ENCODE results near the gene GPR107.

Gene GPR107

GRCh38 chr9:130028493-130029222 is 25.0 kb upstream of the GPR107 start:
- TF ChIP-seq CTCF (IDR thresholded peaks at IDR 0.05; ENCODE audit: borderline replicate concordance, control extremely low read depth, extremely low read depth, insufficient read depth, missing control alignments), result no peak
- in situ Hi-C loops (cut with MboI; ENCODE audit: low sequenced_read_pairs, unreplicated experiment), result no loop called here
- DNase-seq (ENCODE audit: low spot score), result no peak

- in situ Hi-C loops (cut with MboI; ENCODE audit: low sequenced_read_pairs, unreplicated experiment), result no loop called here
- no peak for DNase-seq (ENCODE audit: low spot score)
Observed at GRCh38 chr9:130029223-130029973, 24.3 kb upstream of the GPR107 start.

GRCh38 chr9:130030651-130031127 is 23.0 kb upstream of the GPR107 start:
- TF ChIP-seq CTCF (IDR thresholded peaks at IDR 0.05; ENCODE audit: borderline replicate concordance, control extremely low read depth, extremely low read depth, insufficient read depth, missing control alignments), result no peak
- in situ Hi-C loops (cut with MboI; ENCODE audit: low sequenced_read_pairs, unreplicated experiment), result no loop called here
- DNase-seq (ENCODE audit: low spot score), result no peak

More at GRCh38 chr9:130029223-130029973, 24.3 kb upstream of the GPR107 start:
- no peak for TF ChIP-seq CTCF (IDR thresholded peaks at IDR 0.05; ENCODE audit: borderline replicate concordance, control extremely low read depth, extremely low read depth, insufficient read depth, missing control alignments)

- in situ Hi-C loops (cut with MboI; ENCODE audit: low sequenced_read_pairs, unreplicated experiment), result no loop called here
- no peak for DNase-seq (ENCODE audit: low spot score)
- no peak for TF ChIP-seq CTCF (IDR thresholded peaks at IDR 0.05; ENCODE audit: borderline replicate concordance, control extremely low read depth, extremely low read depth, insufficient read depth, missing control alignments)
Observed at GRCh38 chr9:130034570-130034969, 19.1 kb upstream of the GPR107 start.

- no peak for TF ChIP-seq CTCF (IDR thresholded peaks at IDR 0.05; ENCODE audit: borderline replicate concordance, control extremely low read depth, extremely low read depth, insufficient read depth, missing control alignments)
- no peak for DNase-seq (ENCODE audit: low spot score)
- in situ Hi-C loops (cut with MboI; ENCODE audit: low sequenced_read_pairs, unreplicated experiment), result no loop called here
Observed at GRCh38 chr9:130036099-130036498, 17.6 kb upstream of the GPR107 start.

- no peak for DNase-seq (ENCODE audit: low spot score)
- in situ Hi-C loops (cut with MboI; ENCODE audit: low sequenced_read_pairs, unreplicated experiment), result no loop called here
- no peak for TF ChIP-seq CTCF (IDR thresholded peaks at IDR 0.05; ENCODE audit: borderline replicate concordance, control extremely low read depth, extremely low read depth, insufficient read depth, missing control alignments)
Observed at GRCh38 chr9:130039528-130040147, 14.1 kb upstream of the GPR107 start.

All from GM13976 (cell line).